Forelimb muscle (tissue), 1 donor: ENCODE measurements around the gene RAB7A. TPM values are rescaled to one million over a fixed set of nuclear protein-coding genes. Genes with fewer than 3 reads are reported as not detected.

Experiments
- DNase-seq: peaks from one replicate; pipeline ENCODE4 v3.0.0-alpha.2; 2013; ENCODE audit warnings: low read depth
- polyA plus RNA-seq: library from polyadenylated mRNA; unstranded; fragments of 120-200 nt; gene quantifications from one replicate; pipeline ENCODE4 v1.2.1, GENCODE V29; 2013; ENCODE audit not compliant: insufficient read length

Gene RAB7A
- polyA plus RNA-seq, 1 donor = 134 TPM

- DNase-seq = no peak
Observed at GRCh38 chr3:128787256-128788253, 61.6 kb downstream of the RAB7A start.

- no peak for DNase-seq
Observed at GRCh38 chr3:128788268-128788869, 62.4 kb downstream of the RAB7A start.

- DNase-seq = no peak
Observed at GRCh38 chr3:128794067-128794768, 68.2 kb downstream of the RAB7A start.

DNA sequence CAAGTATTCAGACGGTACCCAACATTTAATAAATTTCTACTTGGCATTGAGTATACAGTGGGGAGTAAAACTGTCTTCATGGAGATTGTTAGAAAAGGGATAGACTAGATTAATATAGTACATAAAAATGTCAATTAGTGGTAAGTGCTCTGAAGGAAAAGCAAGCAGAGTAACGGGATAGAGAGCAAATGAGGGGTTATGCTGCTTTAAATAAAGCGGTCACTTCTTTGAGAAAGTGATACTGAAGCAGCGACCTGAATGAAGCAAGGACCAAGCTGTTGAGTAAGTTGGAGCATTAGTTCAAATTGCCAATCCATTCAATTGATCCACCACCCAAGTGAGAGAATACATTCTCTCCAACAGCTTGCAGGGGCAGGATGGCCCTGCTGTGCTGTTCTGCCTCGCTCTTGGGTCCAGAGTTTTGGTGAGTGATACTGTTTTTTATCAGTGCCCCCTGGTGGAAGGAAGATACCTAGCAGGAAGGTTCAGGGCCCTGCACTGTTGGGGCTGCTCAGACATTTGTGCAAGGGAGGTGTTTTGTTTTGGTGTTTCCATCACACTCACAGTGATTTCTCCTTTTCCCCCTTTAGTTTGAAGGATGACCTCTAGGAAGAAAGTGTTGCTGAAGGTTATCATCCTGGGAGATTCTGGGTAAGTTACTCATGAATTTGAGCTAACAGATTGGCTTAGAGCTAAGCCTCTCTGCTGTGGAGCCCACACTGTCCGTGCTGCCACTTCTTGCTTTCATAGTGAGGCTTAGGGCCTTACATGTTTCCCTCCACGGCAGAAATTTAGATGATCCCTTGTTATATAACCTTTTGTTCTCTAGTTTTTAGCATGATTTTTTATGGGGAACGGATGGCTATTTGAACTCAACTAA is 69.0 kb downstream of the RAB7A start:
- peak; percentile 40 for DNase-seq

DNA sequence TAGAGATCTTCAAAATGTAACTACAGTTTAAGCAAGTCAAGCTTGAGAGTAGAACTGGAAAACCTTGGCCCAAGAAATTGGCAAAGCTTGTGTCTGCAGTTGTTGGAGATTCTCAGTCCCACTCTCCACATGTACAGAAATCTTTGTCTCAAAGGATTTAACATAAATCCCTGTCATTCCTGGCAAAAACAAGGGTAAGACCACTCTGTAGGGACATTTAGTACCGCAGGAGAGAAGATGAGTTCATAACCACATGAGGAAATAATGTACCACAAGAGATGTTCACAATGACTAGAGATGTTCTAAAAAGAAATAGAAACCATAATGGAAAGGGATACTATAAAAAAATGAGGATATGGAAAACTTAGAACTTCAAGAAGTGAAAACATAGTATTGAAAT is 73.7 kb downstream of the RAB7A start:
- DNase-seq = no peak

- DNase-seq = no peak
Observed at GRCh38 chr3:128800241-128801187, 74.5 kb downstream of the RAB7A start.

- DNase-seq = no peak
Observed at GRCh38 chr3:128801779-128802380, 75.9 kb downstream of the RAB7A start.

GRCh38 chr3:128803307-128803706 is 77.3 kb downstream of the RAB7A start:
- DNase-seq = no peak

DNA sequence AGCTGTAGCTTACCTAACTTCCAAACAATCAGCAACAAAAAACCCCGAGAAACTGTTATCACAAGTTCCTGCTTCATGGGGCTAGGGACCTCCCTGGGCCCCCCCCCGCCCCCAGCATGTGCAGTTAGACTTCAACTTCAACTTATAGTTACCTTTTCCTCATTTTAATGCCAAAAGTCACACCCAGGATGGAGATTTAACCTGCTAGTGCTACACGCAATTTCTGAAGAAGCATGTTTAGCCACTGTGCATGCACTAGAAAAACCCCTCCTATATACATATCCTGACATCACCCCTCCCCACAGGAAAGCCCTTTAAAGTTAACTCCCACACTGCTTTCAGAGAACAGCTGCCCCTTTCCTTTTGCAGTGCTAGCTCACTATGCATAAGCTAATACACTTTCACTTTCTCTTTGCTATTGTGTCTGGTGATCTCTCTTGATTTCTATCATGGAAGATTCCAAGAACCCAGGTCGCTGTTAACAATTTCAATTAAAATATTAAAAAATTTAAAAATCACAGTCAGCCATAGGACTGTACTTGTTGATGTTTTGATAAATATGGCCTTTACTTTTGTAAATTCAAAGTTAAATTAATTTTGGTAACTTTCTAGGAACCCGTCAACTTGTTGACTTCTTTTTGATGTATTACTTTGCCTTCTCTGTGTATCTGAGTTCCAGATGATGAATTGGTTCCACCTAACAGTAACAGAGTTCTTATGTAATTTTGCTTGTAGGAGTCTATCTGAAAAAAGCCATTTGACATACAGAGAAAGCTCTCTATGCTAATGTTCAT is 78.2 kb downstream of the RAB7A start:
- DNase-seq = peak; percentile 19

DNA sequence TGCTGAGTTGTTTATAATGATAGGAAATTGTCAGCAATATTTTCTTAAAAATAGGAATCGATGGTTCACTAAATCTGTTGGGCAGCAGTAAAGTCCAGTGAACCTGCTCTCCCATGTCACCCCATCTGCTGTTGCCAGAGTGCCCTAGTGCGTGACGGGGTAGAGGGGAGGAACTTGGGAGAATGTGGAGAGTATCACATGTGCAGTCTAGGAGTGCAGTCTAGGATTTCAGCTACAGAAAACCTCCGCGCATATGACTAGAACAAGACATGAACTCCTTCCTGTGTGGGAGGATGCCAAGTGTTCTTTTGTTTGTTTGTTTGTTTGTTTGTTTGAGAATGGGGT is 78.8 kb downstream of the RAB7A start:
- no peak for DNase-seq

GRCh38 chr3:128805772-128806171 is 79.8 kb downstream of the RAB7A start:
- no peak for DNase-seq

DNA sequence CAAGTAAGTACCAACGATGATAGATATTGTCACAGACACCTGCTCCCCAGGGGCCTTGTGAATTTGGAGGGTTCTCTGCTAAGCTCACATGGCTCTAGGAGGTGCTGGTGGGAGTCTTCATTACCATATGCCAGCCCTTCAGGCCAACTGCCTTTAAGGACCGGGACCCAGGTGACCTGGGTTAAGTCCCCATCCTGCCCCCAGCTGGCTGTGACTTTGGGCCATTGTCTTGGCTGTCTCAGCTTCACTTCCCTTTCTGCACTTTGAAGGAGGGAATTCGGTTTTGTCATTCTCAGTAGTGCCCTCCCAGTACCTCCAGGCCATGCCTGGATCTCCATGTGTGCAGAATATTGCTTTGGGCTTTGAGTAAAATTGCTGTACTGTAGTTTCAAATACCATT is 80.6 kb downstream of the RAB7A start:
- DNase-seq = no peak

GRCh38 chr3:128807186-128807830 is 81.3 kb downstream of the RAB7A start:
- DNase-seq = no peak

DNA sequence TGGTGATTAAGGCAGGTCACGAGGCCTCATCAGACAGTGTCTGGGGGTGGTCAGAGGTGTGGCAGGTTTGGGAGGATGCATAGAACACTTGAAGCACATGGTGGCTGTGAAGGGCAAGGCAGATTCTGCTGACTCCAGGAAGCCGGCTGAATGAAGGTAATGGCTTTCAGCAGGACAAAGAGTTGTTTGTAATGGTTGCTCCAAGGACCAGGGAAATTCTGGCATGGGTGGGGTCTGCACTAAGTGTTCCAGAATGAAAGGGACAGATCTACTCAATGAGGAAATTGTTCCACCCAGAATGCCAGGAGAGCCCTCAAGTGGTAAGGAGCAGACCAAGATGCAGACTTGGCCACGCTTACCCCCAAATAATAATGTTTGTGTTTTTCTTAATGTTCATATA is 82.7 kb downstream of the RAB7A start:
- DNase-seq = no peak

DNA sequence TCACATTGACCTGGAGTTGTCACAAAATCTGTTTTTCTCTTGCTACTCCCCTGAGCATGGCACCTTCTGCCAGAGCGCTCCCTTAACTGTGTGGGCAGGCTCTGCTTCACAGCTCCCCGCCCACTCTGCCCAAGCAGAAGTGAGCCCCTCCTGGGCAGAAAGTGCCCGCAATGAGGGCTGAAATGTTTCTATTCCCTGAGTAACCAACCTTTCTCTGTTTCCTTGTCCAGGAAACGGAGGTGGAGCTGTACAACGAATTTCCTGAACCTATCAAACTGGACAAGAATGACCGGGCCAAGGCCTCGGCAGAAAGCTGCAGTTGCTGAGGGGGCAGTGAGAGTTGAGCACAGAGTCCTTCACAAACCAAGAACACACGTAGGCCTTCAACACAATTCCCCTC is 87.1 kb downstream of the RAB7A start:
- DNase-seq = no peak

GRCh38 chr3:128814060-128814459 is 88.1 kb downstream of the RAB7A start:
- DNase-seq = no peak

DNA sequence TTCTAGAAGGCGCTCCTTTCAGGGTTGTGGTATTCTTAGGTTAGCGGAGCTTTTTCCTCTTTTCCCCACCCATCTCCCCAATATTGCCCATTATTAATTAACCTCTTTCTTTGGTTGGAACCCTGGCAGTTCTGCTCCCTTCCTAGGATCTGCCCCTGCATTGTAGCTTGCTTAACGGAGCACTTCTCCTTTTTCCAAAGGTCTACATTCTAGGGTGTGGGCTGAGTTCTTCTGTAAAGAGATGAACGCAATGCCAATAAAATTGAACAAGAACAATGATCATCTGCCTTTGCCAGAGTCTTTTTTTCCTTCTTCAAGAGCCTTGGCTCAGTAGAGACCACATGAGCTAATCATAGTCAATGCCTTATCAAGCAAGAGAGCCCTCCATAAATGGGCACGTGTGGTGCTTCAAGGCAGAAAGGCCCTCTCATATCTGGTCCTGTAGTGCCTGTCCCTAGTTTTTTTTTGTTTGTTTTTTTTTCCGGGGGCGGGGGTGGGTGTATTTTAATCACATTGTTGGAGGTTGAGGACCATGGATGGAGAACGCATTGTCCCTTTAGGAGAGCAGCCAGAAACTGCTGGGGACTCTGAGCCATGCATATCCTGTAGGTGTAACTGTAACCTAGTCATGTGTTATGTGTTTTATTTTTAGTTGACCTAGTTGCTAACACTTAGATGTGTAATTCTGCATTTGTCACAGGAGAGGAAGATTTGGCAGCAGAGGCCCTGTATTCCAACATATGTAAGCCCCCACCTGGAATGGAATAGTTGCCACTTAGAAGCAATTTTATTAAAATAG is 88.7 kb downstream of the RAB7A start:
- no peak for DNase-seq
